ENCODE measurements around the gene SRGAP2B. TPM values are rescaled to one million over a fixed set of nuclear protein-coding genes. Genes with fewer than 3 reads are reported as not detected.
"Not testable (repeated sequence)": the region's sequence is repeated elsewhere in the genome, so short reads cannot be mapped to it uniquely, and the experiment has no call there.

Gene SRGAP2B
- total and polyA plus RNA-seq, 10 of the 15 experiments (the other 5 are each of a cell fraction or from before 2014, with no cell fraction given), result 1.2 to 8.9 (median 3.0) TPM

- H3K27me3 ChIP-seq (replicated peaks in 1 of 2; ENCODE audit: control insufficient read depth in 2 of 2, insufficient read depth in 2 of 2, low read length in 1 of 2); H3K79me2 ChIP-seq (ENCODE audit: control insufficient read depth, insufficient read depth, low read length); H3K9me3 ChIP-seq (replicated peaks; ENCODE audit: control insufficient read depth, insufficient read depth, low read length); H3K4me3 ChIP-seq; H4K20me1 ChIP-seq (ENCODE audit: control insufficient read depth, insufficient read depth); ATAC-seq; intact Hi-C loops (cut with micrococcal nuclease; ENCODE audit: unreplicated experiment); H3K27ac ChIP-seq (ENCODE audit: control insufficient read depth, insufficient read depth); BruUV-seq (replicated peaks); H3K36me3 ChIP-seq (ENCODE audit: control insufficient read depth in 2 of 2, insufficient read depth in 2 of 2, low read length in 1 of 2); FAIRE-seq; H3K4me1 ChIP-seq (ENCODE audit: control insufficient read depth, insufficient read depth, low read length); POLR2A ChIA-PET; H3K4me2 ChIP-seq (ENCODE audit: control insufficient read depth, insufficient read depth); SMC1A ChIA-PET (ENCODE audit: uncharacterized antibody, unreplicated experiment); CTCF ChIA-PET; RAD21 ChIA-PET (ENCODE audit: unreplicated experiment); H2AFZ ChIP-seq (ENCODE audit: control insufficient read depth, low read depth, low read length); in situ Hi-C loops (cut with MboI); DNase-seq (ENCODE audit: low read depth, low spot score); H3K9ac ChIP-seq (ENCODE audit: control insufficient read depth, insufficient read depth, low read length): not testable (repeated sequence)
- TF ChIP-seq SUZ12 (IDR thresholded peaks at IDR 0.05; ENCODE audit: unreplicated experiment), result peak; percentile 100
- WGBS (ENCODE audit: insufficient coverage, insufficient replicate concordance, low lambda C conversion rate, missing lambda C conversion rate), result 5% methylated on average over 10 of the region's 47 CpGs
Measured at GRCh38 chr1:144883022-144883421, 212.1 kb downstream of the SRGAP2B start.

DNA sequence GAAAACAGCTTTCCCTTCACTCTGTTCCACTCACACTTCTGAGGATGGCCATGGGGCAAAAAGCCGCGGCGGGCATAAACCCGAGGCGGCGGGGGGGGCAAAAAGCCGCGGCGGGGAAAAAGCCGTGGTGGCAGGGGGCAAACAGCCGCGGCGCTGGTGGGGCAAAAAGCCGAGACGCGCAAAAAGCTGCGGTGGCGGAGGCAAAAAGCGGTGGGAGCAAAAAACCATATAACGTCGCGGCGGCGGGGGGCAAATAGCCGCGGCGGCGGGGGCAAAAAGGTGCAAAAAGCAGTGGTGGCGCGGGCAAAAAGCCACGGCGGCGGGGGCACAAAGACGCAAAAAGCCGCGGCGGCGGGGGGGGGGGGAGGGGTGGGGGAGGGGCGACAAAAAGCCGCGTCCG, 212.8 kb downstream of the SRGAP2B start:
- intact Hi-C loops (cut with micrococcal nuclease; ENCODE audit: unreplicated experiment); H3K4me1 ChIP-seq (ENCODE audit: control insufficient read depth, insufficient read depth, low read length); DNase-seq (ENCODE audit: low read depth, low spot score); SMC1A ChIA-PET (ENCODE audit: uncharacterized antibody, unreplicated experiment); H3K4me3 ChIP-seq; H3K79me2 ChIP-seq (ENCODE audit: control insufficient read depth, insufficient read depth, low read length); BruUV-seq (replicated peaks); RAD21 ChIA-PET (ENCODE audit: unreplicated experiment); H2AFZ ChIP-seq (ENCODE audit: control insufficient read depth, low read depth, low read length); H3K9ac ChIP-seq (ENCODE audit: control insufficient read depth, insufficient read depth, low read length); H3K4me2 ChIP-seq (ENCODE audit: control insufficient read depth, insufficient read depth); FAIRE-seq; ATAC-seq; H3K36me3 ChIP-seq (ENCODE audit: control insufficient read depth in 2 of 2, insufficient read depth in 2 of 2, low read length in 1 of 2); H3K27ac ChIP-seq (ENCODE audit: control insufficient read depth, insufficient read depth); in situ Hi-C loops (cut with MboI); CTCF ChIA-PET; H3K27me3 ChIP-seq (replicated peaks in 1 of 2; ENCODE audit: control insufficient read depth in 2 of 2, insufficient read depth in 2 of 2, low read length in 1 of 2); POLR2A ChIA-PET; H4K20me1 ChIP-seq (ENCODE audit: control insufficient read depth, insufficient read depth); H3K9me3 ChIP-seq (replicated peaks; ENCODE audit: control insufficient read depth, insufficient read depth, low read length): not testable (repeated sequence)
- 3% methylated on average over 11 of the region's 42 CpGs for WGBS (ENCODE audit: insufficient coverage, insufficient replicate concordance, low lambda C conversion rate, missing lambda C conversion rate)

DNA sequence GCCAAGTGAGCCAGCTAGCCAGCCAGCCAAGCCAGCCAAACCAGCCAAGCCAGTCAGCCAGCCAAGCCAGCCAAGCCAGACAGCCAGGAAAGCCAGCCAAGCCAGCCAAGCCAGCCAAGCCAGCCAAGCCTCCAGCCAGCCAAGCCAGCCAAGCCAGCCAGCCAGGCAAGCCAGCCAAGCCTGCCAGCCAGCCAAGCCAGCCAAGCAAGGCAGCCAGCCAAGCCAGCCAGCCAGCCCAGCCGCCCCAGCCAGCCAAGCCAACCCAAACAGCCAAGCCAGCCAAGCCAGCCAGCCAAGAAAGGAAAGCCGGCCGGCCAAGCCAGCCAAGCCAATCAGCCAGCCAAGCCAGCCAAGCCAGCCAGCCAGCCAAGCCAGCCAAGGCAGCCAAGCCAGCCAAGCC, 236.5 kb downstream of the SRGAP2B start:
- intact Hi-C loops (cut with micrococcal nuclease; ENCODE audit: unreplicated experiment); RAD21 ChIA-PET (ENCODE audit: unreplicated experiment); DNase-seq (ENCODE audit: low read depth, low spot score); H3K4me1 ChIP-seq (ENCODE audit: control insufficient read depth, insufficient read depth, low read length); SMC1A ChIA-PET (ENCODE audit: uncharacterized antibody, unreplicated experiment); ATAC-seq; BruUV-seq (replicated peaks); H3K27ac ChIP-seq (ENCODE audit: control insufficient read depth, insufficient read depth); CTCF ChIA-PET; H3K9ac ChIP-seq (ENCODE audit: control insufficient read depth, insufficient read depth, low read length); H2AFZ ChIP-seq (ENCODE audit: control insufficient read depth, low read depth, low read length); FAIRE-seq; H3K27me3 ChIP-seq (replicated peaks in 1 of 2; ENCODE audit: control insufficient read depth in 2 of 2, insufficient read depth in 2 of 2, low read length in 1 of 2); H3K9me3 ChIP-seq (replicated peaks; ENCODE audit: control insufficient read depth, insufficient read depth, low read length); H3K4me3 ChIP-seq; H3K36me3 ChIP-seq (ENCODE audit: control insufficient read depth in 2 of 2, insufficient read depth in 2 of 2, low read length in 1 of 2); H3K79me2 ChIP-seq (ENCODE audit: control insufficient read depth, insufficient read depth, low read length); POLR2A ChIA-PET; H3K4me2 ChIP-seq (ENCODE audit: control insufficient read depth, insufficient read depth); H4K20me1 ChIP-seq (ENCODE audit: control insufficient read depth, insufficient read depth); in situ Hi-C loops (cut with MboI): not testable (repeated sequence)
- 56% methylated on average over 3 of the region's 3 CpGs for WGBS (ENCODE audit: insufficient coverage, insufficient replicate concordance, low lambda C conversion rate, missing lambda C conversion rate)

Small RNAs within 50 kb of the gene (small RNA-seq; reads per million reads assigned to genes)
- gene AC242498.1, result not detected

Other genes starting within 250 kb of the SRGAP2B start
- gene FAM72D, start 646 bp upstream of the SRGAP2B start, total RNA-seq (2014; rRNA removed), result 9.1 and 10.7 TPM in 2 replicates
- 12.5 and 12.7 TPM in 2 replicates for gene FAM72D, start 646 bp upstream of the SRGAP2B start, total RNA-seq (2014; rRNA removed; fragmentation: Illumina TruSeq; extraction: Trizol)
- gene FAM72D, start 646 bp upstream of the SRGAP2B start, total RNA-seq (2021), result 8.6 and 10.4 TPM in 2 replicates
- 27.5 and 44.3 TPM in 2 replicates for gene FAM72D, start 646 bp upstream of the SRGAP2B start, polyA plus RNA-seq (2011; rRNA removed)
- 17.1 and 22.9 TPM in 2 replicates for gene FAM72D, start 646 bp upstream of the SRGAP2B start, polyA plus RNA-seq (2014; fragmentation: Illumina TruSeq; extraction: Trizol)
- 1 to 10 TPM; 4.3 to 6.7 TPM for gene FAM72D, start 646 bp upstream of the SRGAP2B start, polyA plus RNA-seq (2014; fragmentation: Nextera tagmentation; extraction: Ambion mirVana)
- 12.7 and 15.1 TPM in 2 replicates for gene FAM72D, start 646 bp upstream of the SRGAP2B start, polyA plus RNA-seq (2014; rRNA removed)
- gene FAM72D, start 646 bp upstream of the SRGAP2B start, polyA plus RNA-seq (2016; fragmentation: Nextera tagmentation; extraction: Ambion mirVana), result 10 to 100 TPM; 18.4 to 19.3 TPM
- not detected in 2 replicates for gene PPIAL4D, start 146.8 kb upstream of the SRGAP2B start, total RNA-seq (2014; rRNA removed)
- gene PPIAL4D, start 146.8 kb upstream of the SRGAP2B start, total RNA-seq (2014; rRNA removed; fragmentation: Illumina TruSeq; extraction: Trizol), result not detected in 2 replicates
- gene PPIAL4D, start 146.8 kb upstream of the SRGAP2B start, total RNA-seq (2021), result not detected in 2 replicates
- gene PPIAL4D, start 146.8 kb upstream of the SRGAP2B start, polyA plus RNA-seq (2011; rRNA removed), result not detected in 2 replicates
- not detected in 2 replicates for gene PPIAL4D, start 146.8 kb upstream of the SRGAP2B start, polyA plus RNA-seq (2014; fragmentation: Illumina TruSeq; extraction: Trizol)
- not detected for gene PPIAL4D, start 146.8 kb upstream of the SRGAP2B start, polyA plus RNA-seq (2014; fragmentation: Nextera tagmentation; extraction: Ambion mirVana)
- not detected in 2 replicates for gene PPIAL4D, start 146.8 kb upstream of the SRGAP2B start, polyA plus RNA-seq (2014; rRNA removed)
- gene PPIAL4D, start 146.8 kb upstream of the SRGAP2B start, polyA plus RNA-seq (2016; fragmentation: Nextera tagmentation; extraction: Ambion mirVana), result not detected

Measured in GM12878 (cell line).